ENCODE measurements around the gene KHDC1. TPM values are rescaled to one million over a fixed set of nuclear protein-coding genes. Genes with fewer than 3 reads are reported as not detected.

KHDC1 gene
- total and polyA plus RNA-seq, 2 of the 8 experiments (the other 6 are each of a cell fraction or from before 2014, with no cell fraction given) = 4.3 to 7.3 TPM

GRCh38 chr6:73194744-73195143 lies 68.3 kb downstream of the KHDC1 start:
- H2BK12ac ChIP-seq (ENCODE audit: low read depth, low read length) = no peak overlapping the region
- no peak for TF ChIP-seq E2F6 (IDR thresholded peaks at IDR 0.05)
- no peak for TF ChIP-seq HDAC2 (IDR thresholded peaks at IDR 0.05; ENCODE audit: borderline replicate concordance in 1 of 2, low read depth in 2 of 2, low read length in 2 of 2)
- no peak for TF ChIP-seq POLR2AphosphoS5 (IDR thresholded peaks at IDR 0.05; ENCODE audit: low read depth, low read length)
- no peak for TF ChIP-seq EGR1 (IDR thresholded peaks at IDR 0.05; ENCODE audit: borderline replicate concordance, low read depth, low read length)
- TF ChIP-seq CREB1 (IDR thresholded peaks at IDR 0.05) = no peak
- no peak for TF ChIP-seq JUN (IDR thresholded peaks at IDR 0.05; ENCODE audit: low read depth, low read length)
- no peak for TF ChIP-seq RBBP5 (IDR thresholded peaks at IDR 0.05; ENCODE audit: borderline replicate concordance, low read depth, low read length)
- no peak for TF ChIP-seq POLR2A (IDR thresholded peaks at IDR 0.05; ENCODE audit: control extremely low read depth in 1 of 2, low read depth in 2 of 2, low read length in 2 of 2)
- H3K79me2 ChIP-seq (ENCODE audit: control insufficient read depth in 1 of 2, insufficient read depth in 2 of 2, low read length in 2 of 2) = no peaks in the 10 kb centered on the region
- no peaks in the 10 kb centered on the region for H3K36me3 ChIP-seq (ENCODE audit: control insufficient read depth in 2 of 4, insufficient read depth in 4 of 4, low read length in 3 of 4)
- peaks cover 0 to 3% (median 0%) of the 10 kb centered on the region in 4 experiments; a peak in 3 of 7 replicates for H3K4me1 ChIP-seq (replicated peaks in 1 of 4; ENCODE audit: control insufficient read depth in 3 of 4, insufficient read depth in 4 of 4, low read length in 3 of 4)
- no peak overlapping the region for H2BK20ac ChIP-seq (ENCODE audit: low read length)
- no peaks in the 10 kb centered on the region for H3K23me2 ChIP-seq (ENCODE audit: low read depth, low read length)
- H3K23ac ChIP-seq (ENCODE audit: insufficient read length) = no peak overlapping the region
- DNase-seq (ENCODE audit: low read depth in 1 of 2, low spot score in 2 of 2) = no peak
- no peaks in the 10 kb centered on the region for H3K79me1 ChIP-seq (ENCODE audit: low read depth, low read length)
- H3K4me3 ChIP-seq (ENCODE audit: extremely low read depth in 1 of 4, insufficient read depth in 2 of 4, low read depth in 3 of 4, low read length in 4 of 4) = no peak overlapping the region
- H4K8ac ChIP-seq (ENCODE audit: extremely low read depth, insufficient read depth, low read length) = no peak overlapping the region
- H3K4me2 ChIP-seq (ENCODE audit: insufficient read depth in 1 of 2, low read depth in 2 of 2, low read length in 2 of 2) = no peak overlapping the region
- H2BK15ac ChIP-seq (ENCODE audit: low read length) = no peak overlapping the region
- H3K9me3 ChIP-seq (ENCODE audit: insufficient read depth in 2 of 2, low read depth in 1 of 2, low read length in 1 of 2) = no peaks in the 10 kb centered on the region
- H4K20me1 ChIP-seq (replicated peaks in 1 of 2; ENCODE audit: control insufficient read depth in 1 of 2, insufficient read depth in 2 of 2, low read length in 2 of 2) = no peaks in the 10 kb centered on the region
- H3K27ac ChIP-seq (ENCODE audit: low read depth, low read length) = no peak overlapping the region
- H3K18ac ChIP-seq (ENCODE audit: extremely low read depth, low read length) = no peak overlapping the region
- ChIA-PET CTCF (ENCODE audit: partially characterized antibody) (no interaction called here), POLR2A (ENCODE audit: partially characterized antibody) (no interaction called here)
- no peak overlapping the region for H2AK5ac ChIP-seq (ENCODE audit: low read depth, low read length)
- no peak overlapping the region for H2BK120ac ChIP-seq (replicated peaks; ENCODE audit: low read depth, low read length)
- WGBS, 2 experiments (ENCODE audit: extremely low coverage in 1 of 2, insufficient coverage in 1 of 2, insufficient read length in 1 of 2, insufficient replicate concordance in 2 of 2, low coverage in 1 of 2, low lambda C conversion rate in 2 of 2, missing lambda C conversion rate in 1 of 2) = 93% methylated on average over 7 of the region's 7 CpGs; no CpG with 5 or more reads in 1 of the 2 experiments
- H4K91ac ChIP-seq (replicated peaks; ENCODE audit: insufficient read length, low read length) = no peak overlapping the region
- H3K14ac ChIP-seq (ENCODE audit: insufficient read length) = no peak overlapping the region
- H3K9ac ChIP-seq (replicated peaks in 1 of 4; ENCODE audit: extremely low read depth in 1 of 4, low read depth in 3 of 4, low read length in 3 of 4) = no peak overlapping the region
- no peak for FAIRE-seq
- no peak overlapping the region for H4K5ac ChIP-seq (ENCODE audit: insufficient read length, low read depth, low read length)
- no peak overlapping the region for H3K4ac ChIP-seq (replicated peaks; ENCODE audit: insufficient read length, low read depth, low read length)
- H2BK5ac ChIP-seq (ENCODE audit: low read depth, low read length) = no peak overlapping the region
- H2AFZ ChIP-seq (ENCODE audit: low read length) = 0 out of 2 replicates have a peak overlapping the region, but pooled peaks have one; percentile 22
- no peak overlapping the region for H3K56ac ChIP-seq (replicated peaks; ENCODE audit: insufficient read length, low read depth, low read length)
- H3K27me3 ChIP-seq (replicated peaks in 1 of 4; ENCODE audit: control insufficient read depth in 3 of 4, extremely low read depth in 1 of 4, insufficient read depth in 3 of 4, low read length in 3 of 4) = no peaks in the 10 kb centered on the region

All from H1 (cell line).